GM21619 (cell line): ENCODE data around the gene MGST1.

ENCODE experiments used
- ATAC-seq: cut with Tn5 transposase; IDR thresholded peaks from one replicate; pipeline ENCODE4 v1.9.1; 2021; ENCODE audit not compliant: unreplicated experiment

The MGST1 gene, protein sequence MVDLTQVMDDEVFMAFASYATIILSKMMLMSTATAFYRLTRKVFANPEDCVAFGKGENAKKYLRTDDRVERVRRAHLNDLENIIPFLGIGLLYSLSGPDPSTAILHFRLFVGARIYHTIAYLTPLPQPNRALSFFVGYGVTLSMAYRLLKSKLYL

DNA sequence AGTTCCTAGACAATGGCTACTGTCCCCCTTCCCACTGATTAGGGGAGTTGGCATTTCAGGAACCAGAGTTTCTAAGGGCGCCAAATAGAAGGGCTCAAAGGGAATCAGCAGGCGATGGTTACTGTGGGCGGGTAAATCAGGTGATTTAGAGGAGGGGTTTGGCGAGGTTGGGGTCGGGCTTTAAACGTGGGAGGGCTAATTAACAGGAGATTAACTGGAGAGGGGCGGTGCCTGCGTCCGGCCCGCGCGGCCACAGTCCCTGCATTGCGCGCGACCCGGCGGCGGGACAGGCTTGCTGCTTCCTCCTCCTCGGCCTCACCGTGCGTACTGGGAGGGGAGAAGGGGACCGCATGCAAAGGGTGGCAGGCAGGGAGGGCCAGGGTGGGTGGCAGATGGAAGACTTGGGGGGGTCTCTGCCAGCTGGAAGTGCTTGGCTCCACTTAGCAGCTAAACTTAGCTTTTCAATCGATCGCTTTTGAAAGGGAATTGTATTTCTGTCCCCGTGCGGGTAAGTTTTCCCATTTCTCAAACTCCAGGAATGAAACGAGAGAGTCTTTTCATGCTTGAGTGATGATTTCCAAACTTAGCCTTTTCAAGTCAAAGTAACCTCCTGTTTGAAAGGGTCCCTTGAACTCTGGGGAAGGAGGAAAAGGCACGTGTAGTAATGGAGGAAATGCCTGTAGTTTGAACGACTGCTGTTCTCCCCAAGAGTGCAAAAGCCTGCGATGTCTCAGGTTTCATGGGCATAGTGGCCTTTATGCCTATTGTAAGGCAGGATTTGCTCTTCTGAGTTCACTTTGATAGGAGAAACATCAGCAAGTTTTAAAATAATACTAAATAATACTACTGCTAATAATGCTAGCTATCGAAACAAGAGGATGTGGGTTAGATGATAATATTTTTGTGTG lies at the start of gene MGST1:
Gene MGST1 (plus strand): TSS at position 255 of the 908 bp plus-strand sequence. CDS start 6,608 bp downstream, outside the sequence.
- no peak for ATAC-seq

DNA sequence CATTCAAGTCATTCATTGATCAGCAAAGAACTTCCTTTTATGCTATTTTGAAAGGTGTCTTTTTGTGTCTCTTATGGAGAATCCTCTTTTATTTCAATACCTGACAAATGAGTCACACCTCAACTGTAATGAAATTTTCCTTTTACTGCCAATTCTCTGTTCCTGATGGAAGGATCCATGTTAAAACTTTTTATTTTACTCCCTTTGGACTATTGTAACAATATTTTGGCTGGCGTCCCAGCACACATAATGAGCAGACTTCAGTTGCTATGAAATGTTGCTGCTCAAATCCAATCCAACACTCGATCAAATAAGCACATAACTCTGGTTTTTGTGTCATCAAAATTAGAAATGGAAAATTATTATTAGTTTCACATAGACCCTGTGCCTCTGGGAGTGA lies 48.0 kb upstream of the MGST1 start:
- no peak for ATAC-seq

- no peak for ATAC-seq
Observed at GRCh38 chr12:16300122-16300521, 47.3 kb upstream of the MGST1 start.

GRCh38 chr12:16300736-16301135 lies 46.7 kb upstream of the MGST1 start:
- ATAC-seq = no peak

DNA sequence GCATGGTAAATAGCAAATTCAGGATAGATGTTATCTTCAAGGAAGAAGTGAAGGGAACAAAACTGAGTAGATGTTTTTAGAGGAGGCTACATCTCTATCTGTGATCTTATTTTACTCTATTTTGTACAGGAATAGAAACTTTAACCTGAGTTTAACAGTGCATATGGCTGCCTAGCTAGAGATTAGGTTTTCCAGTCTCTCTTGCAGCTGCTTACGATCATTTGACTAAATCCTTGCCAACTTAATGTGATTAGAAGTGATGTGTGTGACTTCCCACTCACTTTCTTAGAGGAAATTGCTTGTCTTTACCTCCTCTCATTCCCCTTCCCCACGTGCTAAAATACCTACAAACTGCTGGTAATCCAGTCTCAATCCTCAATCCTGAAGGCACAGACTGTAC lies 43.5 kb upstream of the MGST1 start:
- no peak for ATAC-seq

DNA sequence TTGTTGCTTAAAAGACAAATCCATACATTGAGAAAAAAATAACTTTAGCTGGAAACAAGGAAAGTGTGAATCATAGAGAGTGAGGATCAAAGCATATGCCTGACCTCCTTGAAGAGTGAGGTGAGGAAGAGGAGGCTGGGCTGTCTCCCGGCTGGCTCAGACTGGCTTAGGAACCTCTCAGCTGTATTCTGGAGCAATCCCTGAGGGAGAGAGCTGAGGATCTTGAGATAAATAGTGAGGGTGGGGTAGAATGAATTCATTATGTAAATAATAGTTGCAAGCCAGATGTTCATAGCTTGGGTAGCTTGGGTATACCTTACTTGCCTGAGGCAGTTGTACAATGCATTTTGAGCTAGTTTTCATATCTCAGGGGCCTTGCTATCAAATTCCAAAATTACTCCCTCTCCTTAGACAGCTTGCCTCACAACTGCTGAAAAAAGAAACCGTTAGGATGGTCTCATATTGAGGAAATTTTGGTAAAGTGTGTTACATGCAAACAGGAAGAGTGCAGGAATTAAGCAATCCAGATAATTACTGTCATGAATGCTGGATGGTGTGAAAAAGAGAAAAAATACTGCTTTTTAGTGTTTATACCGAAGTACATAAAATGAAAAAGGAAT lies 39.5 kb upstream of the MGST1 start:
- no peak for ATAC-seq

GRCh38 chr12:16310934-16311333 lies 36.5 kb upstream of the MGST1 start:
- ATAC-seq = no peak

DNA sequence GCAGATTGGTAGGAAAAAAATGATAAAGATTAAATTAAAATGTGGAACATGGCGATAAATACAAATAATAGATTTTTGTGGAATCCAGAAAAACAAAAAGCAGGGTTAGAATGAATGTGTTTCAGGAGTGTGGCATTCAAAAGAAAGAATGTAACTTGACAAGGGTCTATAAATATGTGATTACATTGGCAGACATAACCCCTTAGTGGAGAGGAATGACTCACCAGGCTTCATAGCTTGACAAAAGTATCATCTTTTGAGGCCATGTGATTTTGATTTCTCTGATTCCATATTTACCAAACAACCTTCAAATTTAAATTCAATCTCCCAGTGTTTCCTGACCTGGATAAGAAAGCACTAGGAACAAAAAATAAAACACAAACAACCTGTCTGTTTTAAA lies 24.4 kb upstream of the MGST1 start:
- no peak for ATAC-seq

- ATAC-seq = no peak
Observed at GRCh38 chr12:16323638-16324037, 23.8 kb upstream of the MGST1 start.

DNA sequence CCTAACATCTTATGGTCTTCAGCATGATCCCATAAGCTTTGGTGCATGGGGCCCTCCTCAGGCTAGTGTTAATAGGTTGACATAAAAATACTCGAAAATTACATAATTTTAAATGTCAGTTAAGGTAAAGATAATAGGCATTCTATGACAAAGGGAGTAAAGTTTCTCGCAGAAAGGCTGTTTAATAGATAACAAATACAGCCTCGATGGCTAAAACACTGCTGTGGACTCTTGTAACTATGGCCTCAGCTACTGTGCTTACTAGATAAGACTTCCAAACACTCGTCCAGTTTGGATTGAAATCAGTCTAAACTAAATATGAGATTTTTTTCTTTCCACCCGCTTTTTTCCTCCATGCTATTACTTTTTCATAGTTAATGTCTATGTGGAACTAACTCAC lies 23.2 kb upstream of the MGST1 start:
- ATAC-seq = no peak

DNA sequence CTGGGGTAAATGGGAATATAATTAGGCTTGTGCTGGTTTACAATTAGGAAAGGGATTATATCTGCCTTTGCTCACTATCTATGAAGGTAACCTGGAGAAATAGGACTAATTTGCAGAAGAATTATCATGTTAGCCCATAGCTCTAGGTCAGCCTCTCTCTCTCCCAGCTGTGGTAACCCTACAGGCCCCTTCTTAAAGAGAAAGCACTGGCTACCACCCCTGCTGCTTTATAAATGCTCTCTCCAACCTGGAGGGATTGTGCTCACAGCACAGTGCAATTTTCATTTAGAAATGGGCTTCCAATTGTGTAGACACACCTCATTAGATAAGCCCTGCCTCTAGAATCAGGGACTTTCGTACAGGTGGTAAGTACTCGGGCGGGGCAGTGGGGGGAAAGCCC lies 22.7 kb upstream of the MGST1 start:
- no peak for ATAC-seq

DNA sequence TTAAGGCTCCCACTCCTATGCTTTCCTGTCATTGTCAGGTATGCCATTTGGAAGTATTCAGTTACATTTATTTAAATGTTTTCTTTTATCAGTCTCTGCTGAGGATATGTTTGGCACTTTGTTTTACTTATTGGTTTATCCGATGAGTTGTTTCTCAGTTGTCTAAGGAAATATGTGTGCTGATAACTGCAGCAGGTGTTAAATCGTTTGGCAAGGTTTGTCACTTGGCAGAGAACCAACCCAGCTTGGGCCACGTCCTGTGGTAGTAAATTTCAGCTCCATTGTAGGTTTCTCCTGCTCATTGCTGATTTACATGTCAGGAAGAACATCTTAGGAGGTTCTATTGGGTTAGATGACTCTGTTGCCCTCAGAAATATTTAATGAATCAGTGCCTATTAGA lies 22.0 kb upstream of the MGST1 start:
- ATAC-seq = no peak

DNA sequence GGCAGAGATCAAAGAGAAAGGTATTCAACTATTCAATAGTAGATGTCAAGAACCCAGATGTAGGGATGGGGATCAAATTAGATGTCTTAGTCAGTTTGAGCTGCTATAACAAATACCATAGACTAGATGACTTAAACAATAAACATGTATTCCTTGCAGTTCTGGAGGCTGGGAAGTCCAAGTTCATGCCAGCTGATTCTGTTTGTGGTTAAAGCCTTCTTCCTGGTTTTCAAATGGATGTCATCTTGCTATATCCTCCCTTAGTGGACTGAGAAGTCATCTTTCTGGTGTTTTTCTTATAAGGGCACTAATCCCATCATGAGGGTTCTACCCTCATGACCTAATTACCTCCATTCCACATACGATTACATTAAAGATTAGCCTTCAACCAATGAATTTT lies 19.5 kb upstream of the MGST1 start:
- no peak for ATAC-seq

DNA sequence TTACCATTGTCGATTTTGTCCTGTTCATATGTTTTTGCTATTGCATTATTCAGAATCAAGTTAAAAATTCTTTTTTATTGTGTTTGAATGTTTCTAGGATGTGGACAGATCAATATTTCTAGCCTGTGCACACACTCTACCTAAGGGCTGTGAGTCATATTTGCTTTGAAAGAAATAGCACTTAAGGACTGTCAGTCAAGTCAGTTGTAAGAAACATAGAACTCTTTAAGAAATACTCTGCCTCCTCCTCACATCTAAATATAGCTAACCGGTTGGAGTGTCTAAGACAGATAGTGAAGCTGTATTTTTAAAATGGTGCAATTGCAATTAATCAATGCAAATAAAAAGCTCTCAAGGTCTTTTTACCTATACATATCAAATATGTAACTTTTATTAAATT lies 17.9 kb upstream of the MGST1 start:
- ATAC-seq = no peak

GRCh38 chr12:16330560-16330959 lies 16.9 kb upstream of the MGST1 start:
- no peak for ATAC-seq

GRCh38 chr12:16331998-16332397 lies 15.4 kb upstream of the MGST1 start:
- ATAC-seq = no peak

DNA sequence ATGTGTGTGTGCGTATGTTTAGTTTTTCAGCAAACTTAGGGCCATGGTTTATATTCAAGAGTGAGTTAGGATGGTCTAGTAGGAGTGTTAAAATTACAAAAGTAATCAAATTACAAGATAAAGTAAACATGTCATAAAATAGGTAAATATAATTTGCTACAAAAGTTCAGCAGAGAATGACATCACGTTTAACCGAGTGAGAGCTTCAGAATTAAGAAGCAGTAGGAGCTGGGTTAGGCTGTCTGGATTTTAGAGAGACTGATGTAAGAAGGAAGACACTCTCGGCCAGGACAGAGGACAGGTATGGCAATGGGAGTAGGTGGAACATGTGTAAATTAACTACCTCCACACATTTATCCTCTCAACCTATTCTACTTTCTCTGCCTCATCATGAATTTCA lies 11.6 kb upstream of the MGST1 start:
- ATAC-seq = no peak

DNA sequence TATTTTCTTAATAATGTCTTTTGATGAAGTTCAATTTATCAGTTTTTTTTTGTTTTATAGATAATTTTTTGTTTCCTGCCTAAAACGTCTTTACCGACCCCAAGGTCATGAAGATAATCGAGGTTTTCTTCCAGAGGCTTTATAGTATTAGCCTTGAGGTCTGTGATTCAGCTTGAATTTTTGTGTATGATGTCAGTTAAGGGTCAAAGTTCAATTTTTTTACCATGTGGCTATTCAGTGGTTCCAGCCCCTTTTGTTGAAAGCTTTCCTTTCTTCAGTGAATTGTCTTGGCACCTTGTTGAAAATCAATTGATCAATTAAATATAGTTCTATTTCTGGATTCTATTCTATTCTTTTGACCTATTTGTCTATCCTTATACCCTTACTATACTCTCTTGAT lies 3.2 kb upstream of the MGST1 start:
- ATAC-seq = no peak

DNA sequence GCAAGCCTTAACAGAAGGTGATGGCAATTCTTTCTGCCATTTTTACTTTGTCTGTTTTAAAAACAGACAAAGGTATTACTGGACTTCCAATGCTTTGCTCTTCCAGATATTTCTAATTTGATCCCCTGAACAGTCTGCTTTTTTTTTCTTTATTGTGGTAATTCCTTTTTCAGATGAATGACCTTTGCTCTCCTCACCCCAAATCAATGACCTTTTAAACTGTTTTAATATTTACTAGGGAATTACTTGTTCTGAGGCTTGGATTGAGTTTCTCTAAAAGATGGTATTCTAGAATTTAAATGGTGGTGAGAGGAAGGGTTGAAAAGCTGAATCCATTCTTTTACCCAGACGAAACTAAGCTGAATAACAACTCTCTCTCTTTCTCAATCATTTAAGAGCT lies 2.3 kb upstream of the MGST1 start:
- ATAC-seq = no peak

- no peak for ATAC-seq
Observed at GRCh38 chr12:16346958-16347357, 487 bp upstream of the MGST1 start.

DNA sequence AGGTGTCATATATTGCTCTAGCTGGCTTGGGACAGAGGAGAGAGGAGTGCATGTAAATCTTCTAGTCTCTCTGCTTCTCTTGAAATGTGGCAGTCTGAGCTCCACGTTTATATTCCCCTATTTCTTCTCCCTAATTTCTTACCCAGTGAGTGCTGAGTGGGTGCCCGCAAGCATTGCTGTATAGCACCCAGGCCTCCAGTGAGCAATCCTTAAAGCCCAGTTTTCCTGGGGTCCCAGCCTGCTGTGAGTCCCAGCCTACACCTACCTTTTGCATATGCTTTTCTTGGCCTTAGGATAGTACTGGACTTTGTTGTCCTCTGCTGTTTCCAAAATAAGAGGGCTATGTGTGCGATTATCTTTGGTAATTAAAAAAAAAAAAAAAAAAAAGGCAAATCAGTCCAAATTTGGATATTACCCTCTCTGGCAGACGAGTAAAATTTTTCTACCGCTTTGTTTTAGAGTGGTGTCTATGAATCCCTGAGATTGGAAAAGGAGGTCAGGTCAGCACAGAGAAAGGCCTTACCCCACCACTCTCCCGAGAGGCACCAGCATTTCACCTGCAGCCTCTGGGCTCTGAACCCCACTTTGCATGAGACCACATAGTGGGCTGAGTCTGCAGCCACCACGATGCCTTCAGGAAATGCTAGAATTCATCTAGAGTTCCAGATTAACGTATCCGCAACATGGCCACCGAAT lies 1.1 kb downstream of the MGST1 start:
- ATAC-seq = no peak

DNA sequence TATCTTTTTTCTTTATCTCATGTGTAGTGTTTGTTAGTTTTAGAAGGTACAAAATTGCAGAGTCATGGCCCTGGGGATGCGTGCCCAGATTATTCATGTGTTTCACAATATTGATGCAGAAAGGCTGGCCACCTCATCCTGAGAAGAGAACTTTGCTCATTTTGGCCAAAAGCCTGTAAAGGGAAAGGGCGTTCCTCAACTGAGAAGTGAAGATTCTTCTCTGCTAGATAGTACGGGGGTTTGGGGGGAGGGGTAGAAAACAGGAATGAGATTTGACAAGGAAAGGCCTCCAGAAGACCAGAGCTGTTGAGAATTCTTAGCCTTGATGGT lies 1.7 kb downstream of the MGST1 start:
- ATAC-seq = no peak
